ENCODE results near the gene LRIG1.

Gene LRIG1

DNA sequence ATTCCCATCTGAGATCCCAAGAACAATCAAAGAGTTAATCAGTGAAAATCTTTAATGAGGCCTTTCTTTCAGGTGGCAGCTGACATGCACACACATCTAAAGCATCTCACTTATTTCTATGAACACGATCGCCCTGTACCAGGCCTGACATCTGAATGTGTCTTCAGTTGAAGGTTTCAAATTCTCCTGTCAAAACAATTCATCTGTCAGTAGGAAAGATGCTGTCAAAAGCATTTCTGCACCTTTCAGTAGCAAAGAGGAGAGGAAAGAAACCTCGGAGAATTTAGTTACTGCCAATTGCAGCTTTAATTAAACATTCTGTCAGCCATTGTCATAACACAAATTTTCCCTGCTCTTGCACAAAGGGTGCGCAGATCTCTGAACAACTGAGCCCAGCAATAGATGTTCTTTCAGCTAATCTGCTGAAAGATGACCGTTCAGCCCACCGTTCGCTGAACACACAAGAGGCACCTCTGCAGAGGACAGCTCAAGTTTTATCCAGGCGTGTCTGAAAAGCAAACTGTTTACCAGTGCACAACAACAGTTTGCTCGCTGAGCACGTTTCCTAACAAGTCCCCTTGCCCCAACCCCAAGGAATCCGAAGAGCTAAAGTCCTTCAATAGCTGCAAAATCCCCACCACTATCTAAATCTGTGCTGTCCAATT, 34.1 kb downstream of the LRIG1 start:
- POLR2A ChIA-PET, result no interaction called here
- no peak for DNase-seq (ENCODE audit: low read depth, low spot score)
- no peak overlapping the region for H3K4me3 ChIP-seq (ENCODE audit: low read depth, low read length)
- CTCF ChIA-PET, result interaction anchor here (1.1 to 10.1 kb wide), 4 partner anchors 14 to 351 kb away, joined by 3 to 55 read pairs (median 6); no protein-coding TSS in a partner anchor
- TF ChIP-seq, protein P1, sequence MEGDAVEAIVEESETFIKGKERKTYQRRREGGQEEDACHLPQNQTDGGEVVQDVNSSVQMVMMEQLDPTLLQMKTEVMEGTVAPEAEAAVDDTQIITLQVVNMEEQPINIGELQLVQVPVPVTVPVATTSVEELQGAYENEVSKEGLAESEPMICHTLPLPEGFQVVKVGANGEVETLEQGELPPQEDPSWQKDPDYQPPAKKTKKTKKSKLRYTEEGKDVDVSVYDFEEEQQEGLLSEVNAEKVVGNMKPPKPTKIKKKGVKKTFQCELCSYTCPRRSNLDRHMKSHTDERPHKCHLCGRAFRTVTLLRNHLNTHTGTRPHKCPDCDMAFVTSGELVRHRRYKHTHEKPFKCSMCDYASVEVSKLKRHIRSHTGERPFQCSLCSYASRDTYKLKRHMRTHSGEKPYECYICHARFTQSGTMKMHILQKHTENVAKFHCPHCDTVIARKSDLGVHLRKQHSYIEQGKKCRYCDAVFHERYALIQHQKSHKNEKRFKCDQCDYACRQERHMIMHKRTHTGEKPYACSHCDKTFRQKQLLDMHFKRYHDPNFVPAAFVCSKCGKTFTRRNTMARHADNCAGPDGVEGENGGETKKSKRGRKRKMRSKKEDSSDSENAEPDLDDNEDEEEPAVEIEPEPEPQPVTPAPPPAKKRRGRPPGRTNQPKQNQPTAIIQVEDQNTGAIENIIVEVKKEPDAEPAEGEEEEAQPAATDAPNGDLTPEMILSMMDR (IDR thresholded peaks at IDR 0.05; ENCODE audit: insufficient read depth, low read length, missing control alignments), result no peak

DNA sequence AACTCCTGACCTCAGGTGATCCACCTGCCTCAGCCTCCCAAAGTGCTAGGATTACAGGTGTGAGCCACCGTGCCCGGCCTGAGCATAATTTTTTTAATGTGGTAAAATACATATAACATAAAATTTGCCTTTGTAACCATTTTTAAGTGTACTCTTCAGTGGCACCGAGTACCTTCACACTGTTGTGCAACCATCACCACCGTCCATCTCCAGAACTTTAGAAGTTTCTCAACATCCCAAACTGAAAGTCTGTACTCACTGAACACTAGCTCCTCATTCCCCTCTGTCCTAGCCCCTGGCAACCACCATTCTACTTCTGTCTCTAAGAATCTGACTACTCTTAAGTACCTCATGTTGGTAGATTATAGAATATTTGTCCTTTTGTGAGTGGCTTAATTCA, 35.2 kb downstream of the LRIG1 start:
- TF ChIP-seq, protein P1 (IDR thresholded peaks at IDR 0.05; ENCODE audit: insufficient read depth, low read length, missing control alignments), result no peak
- ChIA-PET CTCF (interaction anchor here (0.9 to 10.1 kb wide), 2 partner anchors 22 to 59 kb away, joined by 3 to 55 read pairs; no protein-coding TSS in a partner anchor), POLR2A (no interaction called here)
- DNase-seq (ENCODE audit: low read depth, low spot score), result no peak
- H3K4me3 ChIP-seq (ENCODE audit: low read depth, low read length), result no peak overlapping the region

DNA sequence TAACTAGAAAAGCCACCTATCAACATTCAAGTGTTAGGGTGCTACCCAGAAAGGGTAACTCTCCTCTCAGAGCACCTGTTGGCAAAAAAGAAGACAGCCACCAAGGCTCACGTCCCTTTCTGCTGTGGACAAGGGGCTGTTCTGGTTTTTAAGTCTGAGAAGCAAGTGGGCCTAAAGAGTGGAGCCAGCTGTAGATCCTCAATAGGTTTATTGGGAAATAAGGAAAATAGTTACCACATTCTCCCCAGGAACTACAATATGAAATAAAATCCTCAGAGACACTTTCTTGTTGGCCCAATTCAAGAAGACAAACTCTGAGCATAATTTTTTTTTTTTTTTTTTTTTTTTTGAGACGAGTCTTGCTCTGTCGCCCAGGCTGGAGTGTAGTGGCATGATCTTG, 35.8 kb downstream of the LRIG1 start:
- TF ChIP-seq, protein P1 (IDR thresholded peaks at IDR 0.05; ENCODE audit: insufficient read depth, low read length, missing control alignments), result no peak
- no peak for DNase-seq (ENCODE audit: low read depth, low spot score)
- POLR2A ChIA-PET, result no interaction called here
- H3K4me3 ChIP-seq (ENCODE audit: low read depth, low read length), result no peak overlapping the region
- CTCF ChIA-PET, result interaction anchor here (0.9 to 10.1 kb wide), 2 partner anchors 21 to 58 kb away, joined by 3 to 55 read pairs; no protein-coding TSS in a partner anchor

DNA sequence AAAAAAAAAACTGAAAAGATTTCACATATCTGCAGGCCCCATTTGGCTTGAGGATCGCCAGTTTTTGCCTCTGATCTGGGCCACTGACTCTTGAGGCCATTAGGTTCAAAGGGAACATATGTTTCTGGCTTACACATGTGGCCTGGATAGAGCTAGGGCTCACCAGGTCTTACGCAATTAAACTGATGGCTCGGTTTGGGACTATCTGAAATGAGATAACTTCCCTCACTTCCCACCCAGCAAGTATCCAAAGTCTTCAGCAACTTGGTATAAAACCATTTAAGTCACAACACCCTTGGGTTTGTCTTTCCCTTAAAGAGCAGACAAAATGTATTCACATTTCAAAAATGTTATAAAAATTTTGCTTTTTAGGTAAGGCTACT, 36.3 kb downstream of the LRIG1 start:
- CTCF ChIA-PET, result interaction anchor here (10.1 kb wide), 1 partner anchor 58 kb away, joined by 55 read pairs; no protein-coding TSS in a partner anchor
- no peak for DNase-seq (ENCODE audit: low read depth, low spot score)
- no peak overlapping the region for H3K4me3 ChIP-seq (ENCODE audit: low read depth, low read length)
- TF ChIP-seq, protein P1 (IDR thresholded peaks at IDR 0.05; ENCODE audit: insufficient read depth, low read length, missing control alignments), result no peak
- POLR2A ChIA-PET, result no interaction called here

DNA sequence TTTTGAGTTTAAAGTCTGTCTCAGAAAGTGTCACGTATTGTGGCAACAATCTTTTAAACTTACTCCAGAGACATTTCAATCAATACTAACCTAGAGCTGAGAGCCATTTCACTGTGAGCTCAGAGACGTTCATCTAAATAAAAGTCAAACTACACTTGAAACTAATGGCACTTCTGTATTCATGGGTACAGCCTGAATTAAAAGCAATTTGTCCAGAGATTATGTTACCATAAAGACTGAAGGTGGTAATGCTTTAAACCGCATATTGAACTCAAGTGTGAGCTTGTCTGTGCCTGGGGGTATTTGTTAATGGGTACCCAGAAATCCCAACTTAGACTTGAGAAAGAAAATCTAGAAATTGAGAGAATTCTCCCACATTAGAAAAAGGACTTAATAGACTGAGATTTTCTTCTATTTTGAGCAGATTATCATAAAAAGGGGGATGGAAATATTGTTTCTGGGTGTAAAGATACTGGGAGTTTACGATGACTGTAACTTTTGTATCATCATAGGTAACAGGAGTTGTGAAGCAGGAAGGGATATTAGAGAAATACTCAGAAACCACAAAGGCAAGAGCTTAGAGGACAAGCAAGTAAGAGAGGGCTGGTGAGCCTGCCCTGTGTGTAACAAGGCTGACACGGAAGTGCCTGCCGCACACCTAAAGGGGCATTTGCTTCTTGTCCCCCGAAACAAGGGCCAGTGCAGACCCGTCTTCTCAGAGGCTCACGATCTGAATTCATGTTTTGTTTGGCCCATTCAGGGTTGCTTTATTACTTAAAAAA, 36.9 kb downstream of the LRIG1 start:
- ChIA-PET CTCF (interaction anchor here (1.5 to 10.1 kb wide), 2 partner anchors 9 to 57 kb away, joined by 7 to 55 read pairs; no protein-coding TSS in a partner anchor), POLR2A (interaction anchor here (0.8 kb wide), 1 partner anchor 21 kb away, joined by 3 read pairs; no protein-coding TSS in a partner anchor)

More for the DNA sequence above, 36.9 kb downstream of the LRIG1 start:
- no peak overlapping the region for H3K4me3 ChIP-seq (ENCODE audit: low read depth, low read length)
- no peak for DNase-seq (ENCODE audit: low read depth, low spot score)
- TF ChIP-seq, protein P1 (IDR thresholded peaks at IDR 0.05; ENCODE audit: insufficient read depth, low read length, missing control alignments), result no peak

All from AG04449 (cell line).